ENCODE results near the gene SERTM2. TPM values are rescaled to one million over a fixed set of nuclear protein-coding genes. Genes with fewer than 3 reads are reported as not detected.
"Not testable (repeated sequence)": the region's sequence is repeated elsewhere in the genome, so short reads cannot be mapped to it uniquely, and the experiment has no call there.

The SERTM2 gene
- polyA plus RNA-seq, 1 donor (not counting 4 experiments of a cell fraction or from before 2014, with no cell fraction given): not detected

DNA sequence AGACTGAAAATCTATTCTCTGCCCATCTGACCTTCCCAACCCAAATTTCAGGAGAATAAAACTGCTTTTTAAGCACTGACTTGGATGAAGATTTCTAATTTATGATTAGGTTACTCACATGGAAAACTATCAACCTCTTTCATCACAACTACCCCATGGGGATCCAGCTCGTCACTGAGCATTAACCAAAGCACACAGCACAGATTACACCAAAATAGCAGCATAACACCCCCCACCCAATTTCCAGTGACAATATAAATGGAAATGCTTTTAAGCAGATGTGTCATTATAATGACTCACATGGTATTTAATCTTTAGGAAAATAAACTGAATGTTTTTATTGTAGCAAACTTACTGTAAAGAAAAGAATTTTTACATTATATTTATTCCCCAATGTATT lies 9.7 kb downstream of the SERTM2 start:
- no peaks in the 10 kb centered on the region for H3K9me3 ChIP-seq (ENCODE audit: control insufficient read depth, low read depth, low read length)

GRCh38 chrX:111543212-111543741 lies 31.8 kb downstream of the SERTM2 start:
- H4K20me1 ChIP-seq (ENCODE audit: control insufficient read depth, extremely low read depth, insufficient read depth, low read length): no peaks in the 10 kb centered on the region
- H3K4me3 ChIP-seq (ENCODE audit: control insufficient read depth in 2 of 3, extremely low read depth in 1 of 3, insufficient read depth in 2 of 3, low read depth in 1 of 3, low read length in 3 of 3): no peak overlapping the region
- no peak overlapping the region for H2AFZ ChIP-seq (ENCODE audit: control insufficient read depth, low read length)
- TF ChIP-seq, protein P1, sequence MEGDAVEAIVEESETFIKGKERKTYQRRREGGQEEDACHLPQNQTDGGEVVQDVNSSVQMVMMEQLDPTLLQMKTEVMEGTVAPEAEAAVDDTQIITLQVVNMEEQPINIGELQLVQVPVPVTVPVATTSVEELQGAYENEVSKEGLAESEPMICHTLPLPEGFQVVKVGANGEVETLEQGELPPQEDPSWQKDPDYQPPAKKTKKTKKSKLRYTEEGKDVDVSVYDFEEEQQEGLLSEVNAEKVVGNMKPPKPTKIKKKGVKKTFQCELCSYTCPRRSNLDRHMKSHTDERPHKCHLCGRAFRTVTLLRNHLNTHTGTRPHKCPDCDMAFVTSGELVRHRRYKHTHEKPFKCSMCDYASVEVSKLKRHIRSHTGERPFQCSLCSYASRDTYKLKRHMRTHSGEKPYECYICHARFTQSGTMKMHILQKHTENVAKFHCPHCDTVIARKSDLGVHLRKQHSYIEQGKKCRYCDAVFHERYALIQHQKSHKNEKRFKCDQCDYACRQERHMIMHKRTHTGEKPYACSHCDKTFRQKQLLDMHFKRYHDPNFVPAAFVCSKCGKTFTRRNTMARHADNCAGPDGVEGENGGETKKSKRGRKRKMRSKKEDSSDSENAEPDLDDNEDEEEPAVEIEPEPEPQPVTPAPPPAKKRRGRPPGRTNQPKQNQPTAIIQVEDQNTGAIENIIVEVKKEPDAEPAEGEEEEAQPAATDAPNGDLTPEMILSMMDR (optimal IDR thresholded peaks at IDR 0.05 in 1 of 3, IDR thresholded peaks at IDR 0.05 in 1 of 3, conservative IDR thresholded peaks at IDR 0.05 in 1 of 3; ENCODE audit: extremely low read depth in 1 of 3, insufficient read depth in 2 of 3, low read length in 3 of 3): no peak
- TF ChIP-seq EZH2 (IDR thresholded peaks at IDR 0.05; ENCODE audit: low read length): no peak
- H3K27me3 ChIP-seq (ENCODE audit: control insufficient read depth, extremely low read depth, insufficient read depth, low read length): no peaks in the 10 kb centered on the region
- H3K9me1 ChIP-seq (ENCODE audit: control insufficient read depth, extremely low read depth, insufficient read depth, low read length): no peaks in the 10 kb centered on the region
- H3K27ac ChIP-seq (ENCODE audit: control insufficient read depth, insufficient read depth, low read length): no peak overlapping the region
- DNase-seq (ENCODE audit: low read depth, low spot score): no peak
- no peak overlapping the region for H3K9ac ChIP-seq (ENCODE audit: control insufficient read depth, extremely low read depth, insufficient read depth, low read length)
- no peaks in the 10 kb centered on the region for H3K36me3 ChIP-seq (ENCODE audit: control insufficient read depth in 2 of 2, extremely low read depth in 1 of 2, insufficient read depth in 2 of 2, low read length in 2 of 2)
- no peaks in the 10 kb centered on the region for H3K79me2 ChIP-seq (ENCODE audit: control insufficient read depth, insufficient read depth, low read length)
- dilution Hi-C loops (cut with MboI; ENCODE audit: extremely low pct_ligation_motif_present, low sequenced_read_pairs): no loop called here
- H3K4me1 ChIP-seq (ENCODE audit: control insufficient read depth, extremely low read depth, insufficient read depth, low read length): no peaks in the 10 kb centered on the region
- H3K4me2 ChIP-seq (ENCODE audit: control insufficient read depth, extremely low read depth, insufficient read depth, low read depth, low read length): no peak overlapping the region
- no peak for FAIRE-seq
- no peaks in the 10 kb centered on the region for H3K9me3 ChIP-seq (ENCODE audit: control insufficient read depth, low read depth, low read length)

More for the DNA sequence above, 9.7 kb downstream of the SERTM2 start:
- Histone ChIP-seq H3K27ac (ENCODE audit: control insufficient read depth, insufficient read depth, low read length) (no peak overlapping the region), H3K4me1 (ENCODE audit: control insufficient read depth, extremely low read depth, insufficient read depth, low read length) (no peaks in the 10 kb centered on the region), H3K4me3 (ENCODE audit: control insufficient read depth in 2 of 3, extremely low read depth in 1 of 3, insufficient read depth in 2 of 3, low read depth in 1 of 3, low read length in 3 of 3) (no peak overlapping the region), H4K20me1 (ENCODE audit: control insufficient read depth, extremely low read depth, insufficient read depth, low read length) (no peaks in the 10 kb centered on the region), H3K9me1 (ENCODE audit: control insufficient read depth, extremely low read depth, insufficient read depth, low read length) (no peaks in the 10 kb centered on the region), H2AFZ (ENCODE audit: control insufficient read depth, low read length) (no peak overlapping the region), H3K27me3 (ENCODE audit: control insufficient read depth, extremely low read depth, insufficient read depth, low read length) (no peaks in the 10 kb centered on the region), H3K36me3 (ENCODE audit: control insufficient read depth in 2 of 2, extremely low read depth in 1 of 2, insufficient read depth in 2 of 2, low read length in 2 of 2) (no peaks in the 10 kb centered on the region), H3K9ac (ENCODE audit: control insufficient read depth, extremely low read depth, insufficient read depth, low read length) (no peak overlapping the region), H3K4me2 (ENCODE audit: control insufficient read depth, extremely low read depth, insufficient read depth, low read depth, low read length) (no peak overlapping the region), H3K79me2 (ENCODE audit: control insufficient read depth, insufficient read depth, low read length) (no peaks in the 10 kb centered on the region)
- TF ChIP-seq EZH2 (IDR thresholded peaks at IDR 0.05; ENCODE audit: low read length): no peak
- TF ChIP-seq, protein P1 (optimal IDR thresholded peaks at IDR 0.05 in 1 of 3, IDR thresholded peaks at IDR 0.05 in 1 of 3, conservative IDR thresholded peaks at IDR 0.05 in 1 of 3; ENCODE audit: extremely low read depth in 1 of 3, insufficient read depth in 2 of 3, low read length in 3 of 3): no peak
- DNase-seq (ENCODE audit: low read depth, low spot score): no peak
- dilution Hi-C loops (cut with MboI; ENCODE audit: extremely low pct_ligation_motif_present, low sequenced_read_pairs): no loop called here
- FAIRE-seq: no peak

- H3K27me3 ChIP-seq (ENCODE audit: control insufficient read depth, extremely low read depth, insufficient read depth, low read length); H3K79me2 ChIP-seq (ENCODE audit: control insufficient read depth, insufficient read depth, low read length); H3K4me3 ChIP-seq (ENCODE audit: control insufficient read depth in 2 of 3, extremely low read depth in 1 of 3, insufficient read depth in 2 of 3, low read depth in 1 of 3, low read length in 3 of 3); H2AFZ ChIP-seq (ENCODE audit: control insufficient read depth, low read length); FAIRE-seq; H3K36me3 ChIP-seq (ENCODE audit: control insufficient read depth in 2 of 2, extremely low read depth in 1 of 2, insufficient read depth in 2 of 2, low read length in 2 of 2); DNase-seq (ENCODE audit: low read depth, low spot score); H3K4me2 ChIP-seq (ENCODE audit: control insufficient read depth, extremely low read depth, insufficient read depth, low read depth, low read length); H4K20me1 ChIP-seq (ENCODE audit: control insufficient read depth, extremely low read depth, insufficient read depth, low read length); H3K9me3 ChIP-seq (ENCODE audit: control insufficient read depth, low read depth, low read length); dilution Hi-C loops (cut with MboI; ENCODE audit: extremely low pct_ligation_motif_present, low sequenced_read_pairs); H3K4me1 ChIP-seq (ENCODE audit: control insufficient read depth, extremely low read depth, insufficient read depth, low read length); H3K9me1 ChIP-seq (ENCODE audit: control insufficient read depth, extremely low read depth, insufficient read depth, low read length); H3K9ac ChIP-seq (ENCODE audit: control insufficient read depth, extremely low read depth, insufficient read depth, low read length); H3K27ac ChIP-seq (ENCODE audit: control insufficient read depth, insufficient read depth, low read length): not testable (repeated sequence)
These were observed 37.8 kb downstream of the SERTM2 start for GRCh38 chrX:111549235-111549634.
